Stomach (tissue), 4 donors: Measurements from ENCODE around the gene ARID1B.

Experiments used
- EP300 ChIP-seq: sonication (generic); formaldehyde crosslinking; IDR thresholded peaks from one replicate; pipeline ENCODE4 v1.6.1; 2017; ENCODE audit warnings: antibody characterized with exemption
- POLR2A ChIP-seq, 4 donors: fragments of 450-650 bp; IDR thresholded peaks; one replicate each; pipeline ENCODE4 v1.6.1; 2016; ENCODE audit warnings: antibody characterized with exemption in 4 of 4, control low read depth in 2 of 4, mild to moderate bottlenecking in 1 of 4, moderate library complexity in 1 of 4
- POLR2AphosphoS5 ChIP-seq, 3 donors: sonication (generic); formaldehyde crosslinking; IDR thresholded peaks; one replicate each; pipeline ENCODE4 v1.6.1; 2016; ENCODE audit warnings: antibody characterized with exemption in 3 of 3
- TF ChIP-seq, protein P1 (sequence below), 7 experiments: fragments of 450-650 bp in 4 of 7; fragments of 200-600 bp in 3 of 7; sonication (generic) in 3 of 7; IDR thresholded peaks; one replicate each; pipeline ENCODE4 v1.5.1; 2016 to 2019; ENCODE audit warnings: antibody characterized with exemption in 7 of 7, control low read depth in 2 of 7, mild to moderate bottlenecking in 1 of 7

DNA sequence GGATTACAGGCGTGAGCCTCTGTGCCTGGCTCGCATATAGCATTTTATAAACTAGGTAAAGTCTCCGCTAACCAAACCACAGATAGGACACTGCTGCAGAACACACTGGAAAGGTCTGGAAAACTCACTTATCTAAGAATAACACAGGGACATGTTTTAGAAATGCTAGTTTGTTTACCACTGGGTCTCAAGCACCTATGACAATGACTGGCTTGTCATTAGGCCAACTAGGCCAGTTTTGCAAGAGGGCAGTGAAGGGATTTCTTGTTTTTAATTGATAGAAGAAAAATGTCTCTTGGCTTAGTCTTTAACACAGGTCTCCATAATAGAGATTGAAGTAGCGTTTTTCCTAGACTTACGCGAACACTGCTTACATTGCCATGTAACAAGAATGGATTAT, 344.7 kb downstream of the ARID1B start:
- TF ChIP-seq, protein P1, sequence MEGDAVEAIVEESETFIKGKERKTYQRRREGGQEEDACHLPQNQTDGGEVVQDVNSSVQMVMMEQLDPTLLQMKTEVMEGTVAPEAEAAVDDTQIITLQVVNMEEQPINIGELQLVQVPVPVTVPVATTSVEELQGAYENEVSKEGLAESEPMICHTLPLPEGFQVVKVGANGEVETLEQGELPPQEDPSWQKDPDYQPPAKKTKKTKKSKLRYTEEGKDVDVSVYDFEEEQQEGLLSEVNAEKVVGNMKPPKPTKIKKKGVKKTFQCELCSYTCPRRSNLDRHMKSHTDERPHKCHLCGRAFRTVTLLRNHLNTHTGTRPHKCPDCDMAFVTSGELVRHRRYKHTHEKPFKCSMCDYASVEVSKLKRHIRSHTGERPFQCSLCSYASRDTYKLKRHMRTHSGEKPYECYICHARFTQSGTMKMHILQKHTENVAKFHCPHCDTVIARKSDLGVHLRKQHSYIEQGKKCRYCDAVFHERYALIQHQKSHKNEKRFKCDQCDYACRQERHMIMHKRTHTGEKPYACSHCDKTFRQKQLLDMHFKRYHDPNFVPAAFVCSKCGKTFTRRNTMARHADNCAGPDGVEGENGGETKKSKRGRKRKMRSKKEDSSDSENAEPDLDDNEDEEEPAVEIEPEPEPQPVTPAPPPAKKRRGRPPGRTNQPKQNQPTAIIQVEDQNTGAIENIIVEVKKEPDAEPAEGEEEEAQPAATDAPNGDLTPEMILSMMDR (IDR thresholded peaks at IDR 0.05): no peak
- no peak for TF ChIP-seq EP300
- TF ChIP-seq POLR2A (IDR thresholded peaks at IDR 0.05): no peak
- no peak for TF ChIP-seq POLR2AphosphoS5 (IDR thresholded peaks at IDR 0.05)
